HG03095 (cell line): ENCODE results near the gene AFAP1.

Source experiments
- ATAC-seq: cut with Tn5 transposase; IDR thresholded peaks from one replicate; pipeline ENCODE4 v1.9.1; 2021; ENCODE audit warnings: moderate library complexity; ENCODE audit not compliant: unreplicated experiment

Gene AFAP1

DNA sequence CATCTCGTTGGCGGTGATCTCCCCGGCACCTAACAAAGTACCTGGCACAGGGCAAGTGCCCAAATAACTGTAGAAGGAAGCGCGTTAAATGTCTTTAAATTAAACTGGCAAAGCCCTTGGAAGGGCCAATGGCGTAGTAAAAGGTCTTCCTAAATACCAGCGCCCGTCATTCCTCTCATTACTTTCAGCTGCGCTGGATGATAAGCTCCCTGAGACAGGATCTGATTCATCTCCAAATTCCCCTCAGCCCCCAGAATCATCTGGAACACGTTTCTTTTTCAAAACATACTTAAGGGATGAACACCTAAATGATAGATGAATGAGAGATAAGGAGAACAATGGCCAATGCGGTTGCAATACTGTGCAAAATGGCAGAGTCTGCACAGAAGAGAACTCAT lies 95.1 kb downstream of the AFAP1 start:
- ATAC-seq: no peak

DNA sequence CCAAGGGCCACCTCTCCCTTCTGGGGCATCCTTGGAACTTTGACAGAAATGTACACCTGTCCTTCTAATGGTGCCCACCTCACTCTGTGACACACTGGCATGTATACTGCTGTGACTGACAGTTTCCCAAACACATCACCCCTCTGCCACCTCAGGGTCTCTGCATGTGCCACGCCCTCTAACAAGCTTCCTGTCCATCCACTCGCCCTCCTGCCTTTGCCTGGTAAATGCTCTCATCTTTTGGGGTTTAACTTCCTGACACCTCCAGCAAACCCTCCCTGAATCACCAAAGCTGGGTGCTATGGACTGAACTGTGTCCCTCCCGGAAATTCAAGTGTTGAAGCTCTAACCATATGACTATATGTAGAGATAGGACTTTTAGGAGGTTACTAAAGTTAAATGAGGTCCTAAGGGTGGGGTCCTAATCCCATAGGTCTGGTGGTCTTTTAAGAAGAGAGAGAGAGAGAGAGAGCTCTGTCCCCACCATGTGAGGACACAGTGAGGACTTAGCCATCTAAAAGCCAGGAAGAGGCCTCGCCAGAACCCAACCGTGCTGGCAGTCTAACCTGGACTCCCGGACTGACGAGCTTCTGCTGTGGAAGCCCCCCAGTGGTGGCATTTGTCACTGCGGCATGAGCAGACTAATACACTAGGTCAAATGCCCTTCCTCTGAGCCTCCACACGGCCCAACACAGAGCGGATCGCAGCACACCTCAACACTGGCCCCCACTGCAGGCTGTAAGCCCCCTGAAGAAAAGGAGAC lies 95.6 kb downstream of the AFAP1 start:
- ATAC-seq: no peak

GRCh38 chr4:7842384-7843279 lies 97.0 kb downstream of the AFAP1 start:
- ATAC-seq: no peak

- no peak for ATAC-seq
These were observed 97.8 kb downstream of the AFAP1 start for GRCh38 chr4:7841894-7842293.

GRCh38 chr4:7841071-7841470 lies 98.6 kb downstream of the AFAP1 start:
- ATAC-seq: no peak

DNA sequence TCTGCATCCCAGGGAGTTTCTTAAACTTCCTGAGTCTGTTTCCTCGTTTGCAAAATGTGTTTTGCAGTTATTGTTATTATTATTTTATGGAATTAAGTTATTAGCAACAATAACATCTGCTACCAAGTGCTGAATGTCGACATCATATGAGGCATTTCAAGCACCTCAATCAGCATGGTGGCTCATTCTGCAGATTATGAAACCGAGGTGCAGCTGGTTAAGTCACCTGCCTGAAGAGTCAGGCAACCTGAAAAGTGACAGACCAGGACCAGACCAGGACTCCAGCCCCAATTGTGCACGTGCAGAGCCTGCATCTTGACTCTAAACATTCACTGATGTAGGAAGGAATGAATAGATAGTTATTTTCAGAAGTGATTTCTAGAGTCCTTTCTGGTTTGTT lies 99.8 kb downstream of the AFAP1 start:
- no peak for ATAC-seq

- ATAC-seq: no peak
These were observed 101.4 kb downstream of the AFAP1 start for GRCh38 chr4:7838136-7838782.

- no peak for ATAC-seq
These were observed 102.0 kb downstream of the AFAP1 start for GRCh38 chr4:7837597-7838135.

DNA sequence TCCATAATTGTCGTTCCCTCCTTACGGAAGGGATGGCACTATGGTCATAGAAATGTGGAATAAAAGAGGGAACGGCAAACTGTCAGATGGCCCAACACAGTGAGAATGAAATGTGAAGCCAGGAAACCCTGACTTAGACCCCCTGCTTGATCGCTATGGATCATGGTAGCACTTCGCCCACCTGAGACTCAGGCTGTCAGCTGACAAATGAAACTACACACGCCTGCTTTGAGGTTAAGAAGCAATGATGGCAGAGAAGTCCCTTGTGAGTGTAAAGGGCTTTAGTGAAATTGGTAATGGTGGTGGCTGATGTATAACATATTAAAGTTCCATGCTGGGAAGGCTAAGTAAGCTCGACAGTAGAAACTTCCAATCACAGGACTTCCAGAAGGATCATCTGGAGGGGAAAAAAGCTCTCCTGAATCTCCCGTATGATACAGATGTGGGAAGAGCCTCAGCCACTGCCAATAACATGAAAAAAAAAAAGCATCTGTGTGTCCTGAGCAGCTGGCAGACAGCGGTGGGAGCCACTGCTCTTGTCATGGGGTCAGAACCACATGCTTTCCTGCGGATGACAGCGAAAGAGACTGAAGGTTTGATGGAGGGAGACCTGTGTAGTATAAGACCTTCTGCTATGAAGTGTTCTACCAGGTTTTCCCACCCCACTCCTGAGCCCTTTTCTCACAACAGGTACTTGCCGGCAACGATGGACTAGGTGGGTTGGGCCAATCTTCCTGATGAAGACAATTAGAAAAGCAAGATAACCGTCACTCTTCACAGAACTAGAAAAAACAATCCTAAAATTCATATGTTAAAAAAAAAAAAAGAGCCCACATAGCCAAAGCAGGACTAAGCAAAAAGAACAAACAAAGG lies 107.6 kb downstream of the AFAP1 start:
- ATAC-seq: no peak

DNA sequence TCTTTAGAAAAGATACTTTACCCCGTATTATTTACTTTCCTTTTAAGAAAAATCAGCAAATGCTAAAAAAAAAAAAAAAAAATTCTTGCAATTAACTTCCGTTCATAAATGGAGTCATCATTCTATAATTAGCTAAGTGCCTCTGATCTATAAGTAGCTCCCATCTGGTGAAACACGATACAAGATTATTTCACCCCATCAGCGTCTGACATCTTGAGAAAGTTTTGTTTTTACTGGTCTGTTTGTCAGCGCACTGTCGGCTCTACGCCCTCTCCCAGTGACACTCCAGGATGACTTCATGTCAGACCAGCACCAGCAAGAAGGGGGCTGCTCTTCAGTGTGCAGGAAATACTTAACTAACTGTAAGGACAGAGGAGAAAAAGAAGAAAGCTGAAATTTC lies 108.3 kb downstream of the AFAP1 start:
- no peak for ATAC-seq

DNA sequence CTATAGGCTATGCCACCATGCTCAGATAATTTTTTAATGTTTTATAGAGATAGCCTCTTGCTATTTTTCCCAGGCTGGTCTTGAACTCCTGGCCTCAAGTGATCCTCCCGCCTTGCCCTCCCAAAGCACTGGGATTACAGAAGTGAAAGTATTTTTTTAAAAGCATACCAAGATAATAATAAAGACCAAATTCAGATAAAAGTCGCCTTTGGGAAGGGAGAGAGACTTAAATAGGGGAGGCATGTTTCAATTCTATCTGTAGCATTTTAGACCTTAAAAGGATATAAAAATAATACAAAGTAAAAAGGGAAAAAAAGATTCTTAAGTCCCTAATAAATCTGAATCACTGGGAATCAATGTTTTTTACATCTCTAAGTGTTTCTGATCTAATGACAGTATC lies 108.9 kb downstream of the AFAP1 start:
- ATAC-seq: no peak

DNA sequence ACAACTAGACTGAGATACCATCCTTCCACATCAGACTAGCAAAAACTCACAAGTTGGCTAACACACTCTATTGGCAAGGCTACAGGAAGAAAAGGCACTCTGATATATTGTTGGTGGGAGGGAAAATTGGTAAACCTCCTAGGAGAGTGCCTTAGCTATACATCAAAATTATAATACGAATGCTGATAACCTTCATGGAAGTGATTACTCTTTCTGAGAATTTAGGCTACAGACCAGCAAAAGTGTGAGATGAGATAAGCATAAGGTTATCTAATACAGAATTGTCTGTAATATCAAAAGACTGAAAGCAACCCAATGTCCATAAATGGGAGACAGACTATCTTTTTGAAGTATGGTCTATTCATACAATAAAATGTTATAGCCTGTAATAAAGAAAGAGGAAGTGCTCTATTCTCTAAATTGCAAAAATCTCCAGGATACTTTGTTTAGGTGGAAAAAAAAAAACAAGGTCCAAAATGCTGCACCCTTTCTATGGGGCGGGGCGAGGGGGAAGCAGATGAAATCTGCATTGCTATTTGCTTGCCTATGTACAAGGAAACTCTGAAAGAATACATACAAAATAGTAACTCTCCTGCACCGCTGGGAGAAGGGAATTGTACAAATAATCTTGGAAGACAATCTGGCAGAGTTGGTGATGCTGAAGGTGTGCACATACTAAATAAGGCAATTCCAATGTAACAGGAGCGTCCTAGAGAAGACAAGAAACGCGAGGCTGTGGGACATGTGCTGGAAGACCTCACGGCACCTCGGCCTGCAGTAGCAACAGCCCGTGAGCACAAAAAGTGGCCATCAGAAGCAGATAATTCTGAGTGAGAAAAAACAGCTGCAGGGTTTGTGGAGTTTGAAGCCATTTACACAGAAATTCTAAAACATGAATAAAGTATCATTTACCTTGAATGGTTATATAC lies 109.7 kb downstream of the AFAP1 start:
- ATAC-seq: no peak

GRCh38 chr4:7828793-7829301 lies 110.8 kb downstream of the AFAP1 start:
- no peak for ATAC-seq

DNA sequence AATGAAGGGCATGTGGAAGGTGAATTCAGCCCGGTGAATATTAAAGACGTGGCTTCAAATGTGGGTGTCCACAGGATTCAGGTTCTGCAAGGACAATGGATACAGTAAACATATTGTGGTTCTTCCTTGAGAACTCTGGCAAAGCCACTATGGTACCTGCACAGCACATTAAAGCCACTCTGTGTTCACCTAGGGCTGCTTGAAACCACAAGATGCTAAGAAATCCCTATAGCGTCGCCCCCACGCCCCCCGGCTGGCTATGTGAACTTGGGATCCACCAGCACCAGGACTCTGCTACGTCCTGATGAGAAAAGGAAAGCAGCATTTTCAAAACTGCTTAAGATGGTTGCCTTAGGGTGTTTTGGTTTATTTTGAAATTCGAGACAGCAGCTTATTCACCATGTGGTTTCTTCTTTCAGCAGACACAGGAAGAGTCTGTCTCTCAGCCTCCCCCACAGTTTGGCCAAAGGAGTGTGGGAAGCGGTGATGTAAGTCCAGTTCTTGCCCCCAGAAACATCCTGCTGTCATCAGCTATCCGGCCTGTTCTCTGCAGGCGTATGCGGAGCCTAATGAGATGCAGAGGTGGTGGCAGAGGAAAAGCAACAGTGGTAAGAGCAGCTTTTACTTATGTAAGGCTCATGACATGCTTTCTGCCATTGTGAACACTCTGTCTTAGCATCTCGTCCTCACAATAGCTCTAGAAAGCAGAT lies 111.5 kb downstream of the AFAP1 start:
- ATAC-seq: no peak

GRCh38 chr4:7827566-7827965 lies 112.1 kb downstream of the AFAP1 start:
- no peak for ATAC-seq

GRCh38 chr4:7826909-7827306 lies 112.8 kb downstream of the AFAP1 start:
- no peak for ATAC-seq

- no peak for ATAC-seq
These were observed 113.3 kb downstream of the AFAP1 start for GRCh38 chr4:7826176-7826908.

DNA sequence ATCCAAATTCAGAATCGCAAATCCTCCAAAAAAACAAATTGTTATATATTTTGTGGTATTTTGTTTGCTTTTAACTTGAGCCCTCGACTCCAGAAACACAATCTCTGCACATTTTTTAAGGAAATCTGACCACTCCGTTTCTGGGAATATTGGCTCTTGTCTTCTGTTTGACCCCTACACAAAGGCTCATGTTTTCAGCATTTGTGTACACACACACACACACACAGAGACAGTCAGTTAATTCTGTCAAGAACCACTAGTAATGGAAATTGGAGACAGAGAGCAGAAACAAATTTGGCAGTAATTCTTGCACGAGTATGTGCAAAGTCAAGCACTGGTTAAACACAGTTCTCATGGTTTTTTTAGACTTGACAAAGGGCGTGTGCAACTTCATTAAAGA lies 115.4 kb downstream of the AFAP1 start:
- ATAC-seq: no peak
